ENCODE measurements around the gene ANK2. TPM values are rescaled to one million over a fixed set of nuclear protein-coding genes. Genes with fewer than 3 reads are reported as not detected.
A peak's percentile ranks its signal among the peaks of the same experiment; 100 is the strongest.

The ANK2 gene
- polyA plus RNA-seq, 10 donors: 167 to 356 (median 248) TPM

DNA sequence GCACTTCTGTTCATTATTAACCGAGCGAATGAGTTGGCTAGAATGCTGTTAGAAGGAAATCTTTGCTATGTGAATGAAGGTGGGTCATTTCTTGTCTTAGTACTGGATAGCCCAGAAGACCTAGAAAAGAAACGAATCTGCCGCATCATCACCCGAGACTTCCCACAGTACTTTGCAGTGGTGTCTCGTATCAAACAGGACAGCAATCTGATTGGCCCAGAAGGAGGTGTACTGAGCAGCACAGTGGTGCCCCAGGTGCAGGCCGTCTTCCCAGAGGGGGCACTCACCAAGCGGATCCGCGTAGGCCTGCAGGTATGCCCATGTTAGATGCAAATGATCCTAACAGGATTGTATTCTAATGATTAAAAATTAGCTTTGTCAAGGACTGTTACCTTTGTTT lies 286.3 kb downstream of the ANK2 start:
- no peak for DNase-seq

DNA sequence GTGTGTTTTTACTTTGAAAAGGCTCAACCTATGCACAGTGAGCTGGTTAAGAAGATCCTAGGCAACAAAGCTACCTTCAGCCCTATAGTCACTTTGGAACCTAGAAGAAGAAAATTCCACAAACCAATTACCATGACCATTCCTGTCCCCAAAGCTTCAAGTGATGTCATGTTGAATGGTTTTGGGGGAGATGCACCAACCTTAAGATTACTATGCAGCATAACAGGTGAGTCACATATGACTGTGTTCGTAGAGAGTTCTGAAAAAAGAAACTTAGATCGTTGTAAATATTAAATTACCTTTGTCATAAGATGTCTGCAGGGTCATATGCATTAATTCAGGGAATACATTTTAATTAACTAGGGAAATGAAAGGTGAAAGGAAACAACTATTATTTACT lies 287.1 kb downstream of the ANK2 start:
- no peak for DNase-seq

DNA sequence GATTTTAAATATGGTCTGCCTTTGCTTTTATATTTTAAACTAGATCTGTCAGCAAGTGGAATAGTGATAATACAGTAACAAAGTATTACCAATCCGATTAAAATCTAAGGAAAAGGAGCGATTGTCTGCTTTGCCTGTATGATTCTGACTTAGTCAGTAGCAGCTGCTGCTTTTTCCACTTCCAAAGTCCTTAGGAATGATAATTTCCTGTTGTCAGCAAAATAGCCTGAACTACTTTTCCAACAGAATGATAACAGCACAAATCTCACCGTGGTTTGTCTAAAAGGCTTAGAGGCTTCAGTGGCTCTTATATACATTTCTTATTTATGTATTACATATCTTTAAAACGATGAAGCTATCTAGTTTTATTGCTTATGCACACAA lies 290.0 kb downstream of the ANK2 start:
- DNase-seq: no peak

DNA sequence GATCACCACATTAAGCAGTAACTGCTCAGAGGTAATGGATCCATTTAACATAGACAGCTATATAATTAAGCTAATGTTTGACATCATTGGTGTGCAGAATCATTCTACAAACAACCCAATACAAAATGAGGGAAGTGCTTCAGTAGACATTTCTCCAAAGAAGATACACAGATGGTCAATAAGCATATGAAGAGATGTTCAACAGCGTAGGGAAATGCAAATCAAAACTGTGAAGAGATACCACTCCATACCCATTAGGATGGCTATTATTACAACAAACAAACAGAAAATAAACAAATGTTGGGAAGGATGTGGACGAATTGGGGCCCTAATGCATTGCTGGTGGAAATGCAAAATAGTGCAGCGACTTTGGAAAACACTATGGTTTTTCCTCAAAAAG lies 294.6 kb downstream of the ANK2 start:
- no peak for DNase-seq

DNA sequence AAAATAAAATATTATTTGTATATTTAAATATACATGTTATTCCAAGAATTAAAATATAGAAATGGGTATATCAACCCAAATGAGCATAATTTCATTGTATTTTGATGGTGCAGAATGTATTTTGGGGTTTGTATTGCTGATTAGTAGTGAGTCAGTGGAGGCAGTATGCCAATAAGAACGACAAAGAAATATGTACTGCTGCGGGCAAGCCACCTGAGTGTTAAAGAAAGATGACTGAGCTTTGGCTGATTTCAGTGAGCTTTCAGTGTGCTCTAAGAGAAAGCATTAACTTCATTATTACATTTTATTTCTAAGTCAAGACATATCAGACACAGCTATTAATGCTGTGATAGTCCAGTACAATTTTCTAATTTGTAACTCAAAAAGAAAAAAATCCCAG lies 297.8 kb downstream of the ANK2 start:
- no peak for DNase-seq

DNA sequence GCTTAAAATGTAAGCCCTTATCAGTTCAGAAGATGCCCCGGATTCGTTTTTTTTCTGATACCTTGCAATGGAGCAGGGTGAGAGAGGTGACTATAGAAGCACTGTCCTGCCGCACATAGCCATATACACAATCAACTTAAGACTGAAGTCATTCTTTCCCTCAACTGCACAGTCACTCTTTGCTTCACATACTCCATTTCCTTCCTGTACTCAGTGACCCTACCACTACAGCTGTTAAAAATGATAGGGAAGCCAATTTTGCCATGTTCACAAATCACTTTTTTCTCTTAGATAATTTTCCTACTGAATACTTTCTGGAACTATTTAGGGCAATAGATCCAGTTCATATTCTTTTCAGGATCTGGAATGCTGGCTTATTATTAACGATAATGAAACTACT lies 300.0 kb downstream of the ANK2 start:
- no peak for DNase-seq

DNA sequence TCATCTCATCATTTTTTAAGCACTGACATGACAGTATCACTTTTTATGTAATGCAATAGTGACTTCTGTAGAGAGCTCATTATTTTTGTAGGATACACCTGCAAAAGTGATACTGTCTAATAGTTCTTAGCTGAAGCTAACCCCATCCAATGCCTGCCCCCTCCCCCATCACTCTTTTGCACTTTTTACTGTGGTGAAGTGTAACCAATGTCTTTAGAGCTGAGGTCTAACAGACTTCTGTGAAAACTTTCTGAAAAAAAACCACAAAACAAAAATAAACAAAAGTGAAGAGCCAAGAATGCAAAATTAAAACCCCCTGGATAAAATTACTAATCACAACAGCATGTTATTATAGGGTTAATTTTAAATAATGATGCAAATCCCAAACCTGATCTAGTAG lies 301.1 kb downstream of the ANK2 start:
- DNase-seq: no peak

DNA sequence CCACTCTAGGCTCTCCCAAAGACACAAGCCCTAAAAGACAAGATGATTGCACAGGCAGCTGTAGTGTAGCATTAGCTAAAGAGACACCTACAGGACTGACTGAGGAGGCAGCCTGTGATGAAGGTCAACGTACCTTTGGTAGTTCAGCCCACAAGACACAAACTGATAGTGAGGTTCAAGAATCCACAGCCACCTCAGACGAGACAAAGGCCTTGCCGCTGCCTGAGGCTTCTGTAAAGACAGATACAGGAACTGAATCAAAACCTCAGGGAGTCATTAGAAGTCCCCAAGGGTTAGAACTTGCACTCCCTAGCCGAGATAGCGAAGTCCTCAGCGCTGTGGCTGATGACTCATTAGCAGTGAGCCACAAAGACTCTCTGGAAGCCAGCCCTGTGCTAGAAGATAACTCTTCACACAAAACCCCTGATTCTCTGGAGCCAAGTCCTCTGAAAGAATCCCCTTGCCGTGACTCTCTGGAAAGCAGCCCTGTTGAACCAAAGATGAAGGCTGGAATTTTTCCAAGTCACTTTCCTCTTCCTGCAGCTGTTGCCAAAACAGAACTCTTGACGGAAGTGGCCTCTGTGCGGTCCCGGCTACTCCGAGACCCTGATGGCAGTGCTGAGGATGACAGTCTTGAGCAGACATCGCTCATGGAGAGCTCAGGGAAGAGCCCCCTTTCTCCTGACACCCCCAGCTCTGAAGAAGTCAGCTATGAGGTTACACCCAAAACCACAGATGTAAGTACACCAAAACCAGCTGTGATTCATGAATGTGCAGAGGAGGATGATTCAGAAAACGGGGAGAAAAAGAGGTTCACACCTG lies 306.3 kb downstream of the ANK2 start:
- peak in 2 of 3 donors; percentile 27 to 96 for DNase-seq

DNA sequence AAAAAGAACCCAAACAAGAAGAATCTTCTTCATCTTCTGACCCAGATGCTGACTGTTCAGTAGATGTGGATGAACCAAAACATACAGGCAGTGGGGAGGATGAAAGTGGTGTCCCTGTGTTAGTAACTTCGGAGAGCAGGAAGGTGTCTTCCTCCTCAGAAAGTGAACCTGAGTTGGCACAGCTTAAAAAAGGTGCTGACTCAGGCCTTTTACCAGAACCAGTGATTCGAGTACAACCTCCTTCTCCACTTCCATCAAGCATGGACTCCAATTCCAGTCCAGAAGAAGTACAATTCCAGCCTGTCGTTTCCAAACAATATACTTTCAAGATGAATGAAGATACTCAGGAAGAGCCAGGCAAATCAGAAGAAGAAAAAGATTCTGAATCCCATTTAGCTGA lies 307.0 kb downstream of the ANK2 start:
- no peak for DNase-seq

DNA sequence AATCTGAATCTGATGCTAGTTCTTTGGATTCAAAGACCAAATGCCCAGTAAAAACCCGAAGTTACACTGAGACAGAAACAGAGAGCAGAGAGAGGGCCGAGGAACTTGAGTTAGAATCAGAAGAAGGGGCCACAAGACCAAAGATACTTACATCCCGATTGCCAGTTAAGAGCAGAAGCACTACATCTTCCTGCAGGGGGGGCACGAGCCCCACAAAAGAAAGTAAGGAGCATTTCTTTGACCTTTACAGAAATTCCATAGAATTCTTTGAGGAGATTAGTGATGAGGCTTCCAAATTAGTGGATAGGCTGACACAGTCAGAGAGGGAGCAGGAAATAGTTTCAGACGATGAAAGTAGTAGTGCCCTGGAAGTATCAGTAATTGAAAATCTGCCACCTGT lies 309.3 kb downstream of the ANK2 start:
- no peak for DNase-seq

DNA sequence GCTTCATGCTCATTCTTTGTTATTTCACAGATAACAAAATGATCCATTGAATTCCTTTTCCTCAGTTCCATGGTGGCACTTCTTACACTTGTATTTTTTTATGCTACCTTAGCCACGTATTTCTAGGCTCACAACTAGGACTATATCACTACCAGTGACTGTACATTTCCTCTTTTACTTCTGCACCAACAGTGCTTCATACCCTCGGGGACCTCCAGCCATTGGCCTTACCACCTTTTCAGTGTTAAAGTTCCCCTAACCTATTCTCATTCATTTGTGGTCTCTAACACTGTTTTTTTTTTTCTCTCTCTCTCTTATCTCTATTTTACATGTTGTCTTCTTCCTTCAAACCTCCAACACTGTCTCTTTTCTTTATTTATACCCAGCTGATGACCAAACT lies 315.9 kb downstream of the ANK2 start:
- no peak for DNase-seq

DNA sequence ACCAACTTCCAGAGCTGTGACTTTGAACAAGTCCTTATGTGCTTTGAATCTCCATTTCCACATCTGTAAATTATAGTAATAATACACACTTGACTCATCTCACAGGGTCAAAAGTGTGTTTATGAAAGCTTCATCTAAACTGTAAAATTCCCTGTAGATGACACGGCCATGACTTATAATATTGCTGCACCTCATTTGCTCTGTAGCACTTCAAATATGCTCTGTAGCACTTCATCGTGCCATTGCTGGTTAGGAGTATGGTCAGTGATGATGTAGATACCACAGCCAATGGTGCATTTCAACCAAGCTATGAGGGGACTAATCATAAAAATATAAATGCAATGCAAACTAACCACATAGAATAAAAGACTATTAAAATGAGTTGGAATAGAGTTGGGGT lies 318.6 kb downstream of the ANK2 start:
- DNase-seq: peak in 1 of 3 donors; percentile 81

DNA sequence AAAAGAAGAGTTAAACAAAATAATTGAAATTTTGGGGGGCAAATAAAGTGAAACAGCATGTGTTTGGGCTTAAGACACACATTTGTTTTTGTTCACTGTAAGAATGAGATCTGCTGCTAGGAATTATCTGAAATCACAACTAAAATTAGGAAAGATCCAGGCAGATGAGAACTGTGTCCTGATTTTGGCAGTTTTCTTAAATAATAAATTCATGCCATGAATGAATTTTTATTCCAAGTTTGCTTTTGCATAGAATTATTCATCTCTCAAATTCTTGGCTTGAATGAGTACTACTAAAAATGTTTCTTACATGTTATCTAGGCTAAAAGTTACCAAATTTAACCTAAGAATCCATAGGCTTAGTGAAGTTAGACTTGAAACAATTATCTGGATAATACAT lies 321.7 kb downstream of the ANK2 start:
- DNase-seq: peak in 1 of 3 donors; percentile 27

DNA sequence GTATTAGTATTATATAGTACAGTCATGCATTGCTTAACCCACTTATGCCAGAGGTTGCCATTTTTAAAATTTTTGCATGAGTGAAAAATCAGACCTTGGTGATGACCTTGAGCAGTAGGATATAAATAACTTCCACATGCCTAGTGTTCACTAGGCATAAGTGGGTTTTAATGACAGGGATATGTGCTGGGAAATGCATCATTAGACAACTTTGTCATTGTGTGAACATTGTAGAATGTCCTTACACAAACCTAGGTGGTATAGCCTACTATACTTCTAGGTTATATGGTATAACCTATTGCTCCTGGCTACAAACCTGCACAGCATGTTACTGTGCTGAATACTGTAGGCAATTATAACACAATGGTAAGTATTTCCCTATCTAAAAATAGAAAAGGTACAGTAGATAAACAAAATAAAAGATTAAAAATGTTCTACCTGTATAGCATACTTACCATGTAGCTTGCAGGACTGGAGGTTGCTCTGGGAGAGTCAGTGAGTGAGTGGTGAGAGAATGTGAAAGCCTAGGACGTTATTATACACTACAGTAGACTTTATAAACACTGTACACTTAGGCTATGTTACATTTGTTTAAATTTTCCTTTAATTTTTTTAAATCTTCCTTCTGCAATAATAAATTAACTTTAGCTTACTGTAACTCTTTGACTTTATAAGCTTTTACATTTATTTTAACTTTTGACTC lies 326.7 kb downstream of the ANK2 start:
- DNase-seq: no peak

DNA sequence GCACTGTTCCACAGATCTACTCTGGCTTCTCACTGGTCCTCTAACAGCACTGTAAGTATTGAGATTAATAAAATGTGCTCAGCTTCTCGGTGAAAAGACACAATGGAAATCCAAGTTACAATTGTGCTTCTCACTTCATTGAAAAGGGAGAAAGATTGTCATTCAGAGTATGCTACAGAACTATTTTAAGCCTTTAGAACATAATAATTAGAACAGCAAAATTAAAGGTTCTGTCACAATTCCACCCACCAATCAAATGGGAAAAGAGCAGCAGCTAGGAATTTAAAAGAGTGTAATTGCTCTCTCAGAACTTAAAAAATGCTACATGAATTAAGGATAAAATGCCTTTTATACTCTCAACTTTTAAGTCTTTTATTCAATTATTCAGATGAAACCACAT lies 329.4 kb downstream of the ANK2 start:
- no peak for DNase-seq

DNA sequence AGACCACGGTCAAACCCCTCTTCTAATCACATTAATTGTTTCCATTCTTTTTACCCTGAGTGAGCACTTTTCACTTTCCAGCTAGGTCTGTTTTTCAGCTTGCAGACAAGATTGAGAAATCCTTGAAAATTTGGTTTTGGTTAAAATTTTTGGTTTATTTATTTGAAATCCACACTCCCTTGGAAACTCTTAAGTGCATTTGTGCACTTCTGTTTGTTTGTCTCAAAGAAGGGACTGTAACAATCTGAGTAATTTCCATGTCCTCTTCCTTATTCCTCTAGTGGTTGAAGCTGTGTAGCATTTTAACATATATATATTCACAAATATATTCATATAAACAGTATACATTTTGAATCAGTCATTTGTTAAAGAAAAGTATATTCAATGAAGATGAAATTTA lies 333.3 kb downstream of the ANK2 start:
- no peak for DNase-seq

DNA sequence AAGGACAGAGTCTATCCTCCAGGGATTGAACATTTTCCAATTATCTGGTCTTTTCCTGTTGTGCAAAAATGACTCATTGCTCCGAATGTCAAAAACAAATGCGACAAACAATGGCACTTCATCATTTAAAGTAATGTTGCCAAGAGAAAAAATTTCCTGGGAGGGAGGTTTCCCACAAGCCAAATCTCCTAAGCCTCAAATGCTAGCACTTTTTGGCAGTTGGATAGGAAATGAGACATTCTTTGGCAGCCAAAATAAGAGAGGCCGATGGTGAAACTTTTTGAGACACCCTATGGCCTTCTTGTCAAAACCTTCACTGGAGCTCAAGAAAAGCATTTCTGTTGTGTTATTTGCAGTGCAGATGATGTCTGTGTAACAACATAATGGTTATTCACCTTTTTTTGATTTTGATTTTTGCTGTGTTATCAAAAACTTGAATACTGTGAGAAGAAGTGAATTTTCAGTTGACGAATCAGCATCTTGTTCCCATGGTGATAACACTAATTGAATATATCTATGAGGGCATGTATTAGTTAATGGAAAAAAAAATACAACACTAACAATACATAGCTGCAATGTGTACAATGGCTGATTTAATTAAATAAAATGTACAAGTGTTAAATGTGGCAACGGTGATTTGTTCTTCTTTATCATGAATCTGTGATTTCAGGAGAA lies 333.8 kb downstream of the ANK2 start:
- DNase-seq: peak; percentile 79 to 90 (median 81)

DNA sequence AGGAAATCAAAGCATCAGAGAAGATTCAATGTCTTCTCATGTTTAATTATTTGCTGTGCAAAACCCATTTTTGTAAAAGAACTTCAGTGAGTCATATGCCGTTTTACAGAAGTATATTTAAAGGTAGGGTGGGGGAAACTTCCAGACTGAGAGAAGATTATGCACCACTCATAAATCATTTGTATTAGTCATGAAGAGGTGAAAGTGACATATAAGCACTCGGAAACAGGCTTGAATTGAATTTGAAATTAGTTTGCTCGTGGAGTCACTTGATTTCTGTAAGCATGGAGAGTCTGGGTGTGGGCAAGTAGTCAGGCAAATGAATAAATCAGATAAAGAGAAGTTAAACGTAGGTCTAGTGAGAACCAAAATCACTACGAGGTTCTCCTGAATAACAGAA lies 335.1 kb downstream of the ANK2 start:
- DNase-seq: peak in 2 of 3 donors; percentile 26 to 46

DNA sequence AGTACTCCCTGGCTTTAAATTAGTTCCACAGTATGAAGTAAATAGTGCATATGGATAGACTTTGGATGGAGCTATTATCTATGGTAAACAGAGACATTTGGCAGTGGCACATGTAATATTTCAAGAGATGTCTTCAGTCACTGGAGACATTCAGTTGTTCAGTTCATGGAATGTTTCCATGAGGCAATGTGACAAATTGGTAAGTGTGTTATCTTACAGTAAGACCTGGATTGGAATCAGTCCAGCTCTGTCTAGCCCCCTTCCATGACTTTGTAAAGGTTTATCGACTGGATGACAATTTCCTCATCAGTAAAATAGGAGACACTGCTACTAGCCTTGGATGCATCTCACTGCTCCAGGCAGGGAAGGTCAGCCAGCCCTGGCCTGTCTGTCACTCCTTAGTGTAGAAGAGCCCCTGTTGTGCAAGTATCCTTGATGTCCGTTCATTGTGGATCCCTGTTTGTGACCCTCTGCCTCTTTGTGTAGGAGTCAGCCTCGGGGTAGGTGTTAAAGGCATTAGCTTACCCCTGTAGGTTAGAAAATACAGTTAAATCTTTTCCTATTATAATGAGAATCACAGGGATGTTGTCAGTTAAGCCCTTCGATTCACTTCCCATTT lies 335.9 kb downstream of the ANK2 start:
- peak in 1 of 3 donors; percentile 56 for DNase-seq

DNA sequence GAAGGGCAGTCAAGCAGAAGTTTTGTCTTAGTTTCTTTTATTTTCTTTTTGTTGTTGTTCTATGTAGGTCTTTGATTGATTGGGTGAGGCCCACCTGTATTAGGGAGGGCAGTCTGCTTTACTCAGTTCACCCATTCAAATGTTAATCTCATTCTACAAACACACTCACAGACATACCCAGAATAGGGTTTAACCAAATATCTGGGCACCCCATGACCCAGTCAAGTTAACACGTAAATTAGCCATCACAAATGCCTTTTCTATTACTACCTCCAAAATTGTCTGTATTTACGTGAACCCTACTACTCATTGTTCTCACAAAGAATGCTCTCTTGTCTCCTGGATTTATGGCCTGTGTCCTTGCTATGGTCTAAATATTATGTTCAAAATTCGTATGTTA lies 339.7 kb downstream of the ANK2 start:
- DNase-seq: no peak

DNA sequence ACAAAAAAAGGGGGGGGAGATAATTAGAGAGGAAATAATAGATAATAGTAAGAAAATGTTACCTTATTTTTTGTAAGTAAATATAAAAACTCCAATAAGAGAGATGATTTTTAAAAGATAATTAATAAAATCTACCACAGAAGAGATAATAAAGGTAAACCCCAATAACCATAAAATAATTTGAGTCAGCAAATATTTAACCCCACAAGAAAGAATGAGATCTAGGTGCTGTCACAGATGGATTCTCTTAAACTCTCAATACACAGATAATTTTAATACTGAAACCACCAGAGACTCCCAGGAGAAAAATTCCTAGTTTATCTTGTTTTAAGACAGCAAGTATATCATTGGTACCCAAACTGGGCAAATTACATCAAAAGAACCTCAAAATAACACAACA lies 341.4 kb downstream of the ANK2 start:
- no peak for DNase-seq

DNA sequence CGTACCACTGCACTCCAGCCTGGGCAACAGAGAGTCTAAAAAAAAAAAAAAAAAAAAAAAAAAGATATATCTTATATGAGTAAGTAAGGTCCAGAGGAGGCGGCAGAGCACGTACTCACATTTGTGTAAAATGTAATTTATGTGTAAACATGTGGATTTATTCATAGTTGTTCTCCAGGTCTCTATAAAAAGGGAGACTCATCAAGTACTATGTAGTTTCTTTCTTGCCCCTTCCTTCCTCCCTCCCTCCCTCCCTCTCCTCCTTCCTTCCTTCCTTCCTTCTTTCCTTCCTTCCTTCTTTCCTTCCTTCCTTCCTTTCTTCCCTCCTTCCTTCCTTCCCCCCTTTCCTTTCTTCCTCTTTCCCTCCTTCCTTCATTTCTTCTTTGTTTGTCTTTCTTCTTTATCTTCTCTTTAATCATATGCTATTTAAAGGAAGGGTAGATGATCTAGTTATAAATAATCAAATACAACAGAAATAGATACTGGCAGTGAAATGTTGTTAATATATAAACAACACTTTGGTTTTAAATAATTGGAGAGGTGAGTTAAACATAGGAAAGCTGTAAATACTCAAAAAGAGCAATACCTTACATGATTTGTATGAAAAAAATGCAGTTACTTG lies 344.8 kb downstream of the ANK2 start:
- no peak for DNase-seq
